NT2/D1 (cell line): ENCODE results near the gene DLG2.

Experiments used
- SUZ12 ChIP-seq: IDR thresholded peaks from 2 replicates; pipeline ENCODE4 v1.6.1; 2011; ENCODE audit not compliant: insufficient read length, insufficient read depth; ENCODE audit errors: extremely low read depth
- YY1 ChIP-seq: IDR thresholded peaks from 2 replicates; pipeline ENCODE4 v1.6.1; 2011; ENCODE audit not compliant: insufficient read length, insufficient read depth
- ZNF274 ChIP-seq: IDR thresholded peaks from 2 replicates; pipeline ENCODE4 v1.6.1; 2011; ENCODE audit warnings: mild to moderate bottlenecking, low read depth, low read length

- TF ChIP-seq SUZ12 (no peak), ZNF274 (no peak), YY1 (no peak)
Observed at GRCh38 chr11:84824624-84825023, 802.5 kb downstream of the DLG2 start.
